HK-2 (cell line): ENCODE data around the gene CAV2.
"Not testable (repeated sequence)": the region's sequence is repeated elsewhere in the genome, so short reads cannot be mapped to it uniquely, and the experiment has no call there.

Experiments used
- DNase-seq: peaks from one replicate; pipeline ENCODE4 v3.0.0-alpha.2; 2018; ENCODE audit not compliant: unreplicated experiment

The CAV2 gene, protein sequence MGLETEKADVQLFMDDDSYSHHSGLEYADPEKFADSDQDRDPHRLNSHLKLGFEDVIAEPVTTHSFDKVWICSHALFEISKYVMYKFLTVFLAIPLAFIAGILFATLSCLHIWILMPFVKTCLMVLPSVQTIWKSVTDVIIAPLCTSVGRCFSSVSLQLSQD

DNA sequence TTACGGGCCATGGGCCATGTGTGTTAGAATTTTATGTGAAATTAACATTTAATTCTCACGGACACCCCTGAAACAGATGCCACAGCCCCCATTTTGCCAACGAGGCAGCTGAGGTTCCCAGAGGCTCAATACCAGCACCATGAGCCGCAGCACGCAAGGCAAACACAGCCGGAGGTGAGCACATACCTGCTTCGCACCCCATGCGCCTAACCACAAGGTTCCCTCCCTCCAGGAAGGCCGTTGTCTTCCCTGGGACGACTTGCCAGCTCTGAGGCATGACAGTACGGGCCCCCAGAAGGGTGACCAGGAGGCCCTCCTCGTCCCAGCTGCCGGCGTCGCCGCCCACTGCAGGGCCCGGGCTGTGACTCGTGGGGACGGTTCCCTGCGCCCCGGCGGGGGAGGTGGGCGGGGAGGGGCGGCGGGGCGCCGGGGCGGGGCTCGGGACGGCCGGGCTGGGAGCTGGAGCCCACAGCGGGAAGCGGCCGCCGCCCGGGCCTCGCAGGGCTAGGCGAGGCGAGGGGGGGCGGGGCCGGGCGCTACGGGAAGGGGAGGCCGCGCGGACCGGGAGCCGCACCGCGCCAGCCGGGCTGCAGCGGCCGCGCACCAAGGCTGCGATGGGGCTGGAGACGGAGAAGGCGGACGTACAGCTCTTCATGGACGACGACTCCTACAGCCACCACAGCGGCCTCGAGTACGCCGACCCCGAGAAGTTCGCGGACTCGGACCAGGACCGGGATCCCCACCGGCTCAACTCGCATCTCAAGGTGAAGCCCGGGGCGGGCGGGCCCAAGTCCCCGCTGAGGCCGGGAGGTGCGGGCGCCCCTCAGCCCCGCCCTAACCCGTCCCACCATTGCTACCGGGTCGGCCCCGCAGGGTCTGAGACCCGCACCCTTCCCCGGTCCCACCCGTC, at the start of gene CAV2:
Gene CAV2, plus strand, starts transcription at position 571 of the 910 bp plus-strand sequence. Its CDS starts 44 bp downstream, at position 615.
- peak; percentile 88 for DNase-seq

DNA sequence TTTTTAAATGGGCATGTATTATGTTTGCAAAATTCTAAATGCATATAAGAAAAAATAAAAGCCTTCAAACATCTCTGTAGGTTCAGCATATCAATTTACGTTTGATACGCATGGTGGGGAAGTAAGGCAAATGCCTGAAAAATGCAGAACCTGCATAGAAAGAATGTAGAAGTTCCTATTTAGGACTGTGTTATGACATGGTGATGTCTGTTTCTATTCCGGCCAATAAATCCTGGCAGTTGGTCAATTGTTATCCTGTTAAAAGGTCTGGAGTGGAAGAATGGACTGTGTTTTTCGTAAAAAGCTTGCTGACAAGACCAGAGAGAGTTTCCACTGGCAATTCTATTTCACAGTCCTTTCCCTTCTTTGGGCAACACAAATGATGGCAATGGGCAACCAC, 49.6 kb upstream of the CAV2 start:
- no peak for DNase-seq

DNA sequence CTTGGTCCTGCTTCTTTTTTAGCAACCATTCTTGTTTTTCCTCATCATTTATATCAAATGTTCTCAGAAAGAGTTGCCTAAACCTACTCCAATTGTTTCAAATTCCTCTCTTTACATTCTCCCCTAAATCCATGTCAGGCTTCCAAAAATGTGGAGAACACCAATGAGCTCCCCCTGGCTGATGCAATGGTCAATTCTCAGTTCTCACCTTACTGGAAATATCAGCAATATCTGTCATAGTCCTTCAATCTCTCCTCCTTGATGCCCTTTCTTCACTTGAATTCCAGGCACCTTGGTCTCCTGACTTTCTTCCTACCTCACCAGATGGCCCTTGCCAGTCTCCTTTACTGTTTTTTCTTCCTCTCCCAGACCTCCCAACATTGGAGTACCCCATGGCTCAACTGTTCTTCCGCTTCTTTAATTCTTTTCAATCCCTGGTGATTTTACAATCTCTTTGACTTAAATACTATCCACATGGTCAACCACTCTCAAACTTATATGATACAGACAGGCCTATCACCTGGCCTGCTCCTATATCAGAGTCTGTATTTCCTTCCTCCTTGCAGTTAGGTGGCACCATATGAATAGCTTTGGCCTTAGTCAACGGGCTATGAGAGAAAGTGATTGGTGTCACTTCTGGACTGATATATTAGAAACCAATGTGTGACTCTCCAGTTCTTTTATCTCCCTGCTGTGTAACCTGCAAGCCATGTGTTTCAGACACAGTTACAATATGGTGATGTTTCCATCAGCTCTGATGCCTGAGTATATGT, 47.4 kb upstream of the CAV2 start:
- DNase-seq = no peak

DNA sequence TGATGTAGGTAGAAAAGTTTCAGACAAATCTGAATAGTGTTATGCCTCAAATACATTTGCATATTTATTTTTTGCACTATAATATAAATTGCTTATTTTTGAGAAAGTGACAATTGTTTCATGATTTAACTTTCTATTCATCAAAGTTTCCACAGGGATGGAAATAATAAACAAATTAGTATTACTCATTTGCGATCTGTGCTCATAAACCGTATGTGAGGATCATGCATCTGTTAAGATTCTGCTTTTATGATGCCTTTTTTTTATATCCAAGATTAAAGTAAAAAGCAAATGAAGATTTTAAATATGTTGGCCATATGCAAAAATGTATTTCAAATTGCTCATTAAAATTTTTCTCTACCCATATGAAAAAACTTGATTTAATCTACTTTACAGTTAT, 45.2 kb upstream of the CAV2 start:
- DNase-seq = no peak

DNA sequence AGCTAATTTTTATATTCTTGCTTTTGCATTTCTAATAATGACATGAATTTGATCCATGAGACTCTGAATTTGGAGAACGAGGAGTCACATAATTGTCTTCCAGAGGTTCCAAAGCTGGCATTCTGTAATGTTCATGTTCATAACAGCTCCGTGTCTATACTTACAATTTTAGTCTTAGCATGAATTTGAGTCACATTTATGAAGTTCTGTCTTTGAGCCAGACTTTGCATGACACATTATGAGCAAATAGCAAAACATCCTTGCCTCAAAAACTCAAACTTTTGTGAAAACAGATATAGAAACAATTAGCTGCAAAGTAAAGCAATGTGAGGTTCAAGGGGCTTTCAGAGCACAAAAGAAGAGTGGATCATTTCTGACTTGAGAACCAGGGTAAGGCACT, 44.5 kb upstream of the CAV2 start:
- no peak for DNase-seq

DNA sequence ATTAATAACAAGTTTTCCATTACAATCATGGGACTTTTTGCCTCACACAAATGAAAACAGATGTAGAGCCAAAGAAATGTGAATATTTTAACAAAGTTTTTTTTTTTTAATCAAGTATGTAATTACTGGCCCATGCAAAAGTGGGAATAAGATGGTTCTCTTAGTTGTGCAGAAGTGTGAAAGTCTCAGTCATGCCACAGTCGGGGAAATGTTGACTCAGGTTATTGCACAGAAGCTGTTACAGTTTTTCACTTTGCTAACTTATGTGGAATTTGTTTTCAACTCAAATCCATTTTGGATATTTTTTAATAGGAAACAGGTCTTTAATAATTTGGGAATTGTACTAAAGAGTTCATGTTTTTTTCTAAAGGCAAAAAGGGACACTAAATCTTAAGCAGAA, 44.0 kb upstream of the CAV2 start:
- no peak for DNase-seq

DNA sequence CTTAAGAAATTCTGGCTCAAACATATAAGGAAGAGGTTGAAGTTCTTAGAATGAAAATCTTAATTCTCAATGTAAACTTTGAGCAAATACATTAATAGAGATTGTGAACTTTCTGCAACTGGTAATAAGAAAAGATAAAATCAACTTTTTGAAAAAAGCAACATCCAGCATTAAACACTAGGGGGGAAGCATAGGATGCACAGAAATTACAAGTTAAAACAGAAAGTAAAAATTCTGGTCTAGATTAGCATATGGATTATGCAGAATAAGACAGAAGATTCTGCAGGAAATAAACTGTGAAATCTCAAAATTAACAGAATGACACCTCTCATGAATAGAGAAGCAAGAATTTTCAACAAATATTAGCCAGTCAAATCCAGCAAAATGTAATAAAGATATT, 38.0 kb upstream of the CAV2 start:
- no peak for DNase-seq

DNA sequence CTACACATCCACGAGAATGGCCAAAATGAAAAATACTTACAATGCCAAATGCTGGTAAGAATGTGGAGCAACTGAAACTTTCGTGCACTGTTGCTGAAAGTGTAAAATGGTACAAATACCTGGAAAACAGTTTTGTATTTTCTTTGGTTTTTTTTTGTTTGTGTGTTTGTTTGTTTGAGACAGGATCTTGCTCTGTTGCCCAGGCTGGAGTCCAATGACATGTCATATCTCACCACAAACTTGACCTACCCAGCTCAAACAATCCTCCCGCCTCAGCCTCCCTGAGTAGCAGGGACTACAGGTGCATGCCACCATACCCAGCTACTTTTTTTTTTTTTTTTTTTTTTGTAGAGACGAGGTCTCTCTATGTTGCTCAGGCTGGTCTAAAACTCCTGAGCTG, 35.6 kb upstream of the CAV2 start:
- no peak for DNase-seq

DNA sequence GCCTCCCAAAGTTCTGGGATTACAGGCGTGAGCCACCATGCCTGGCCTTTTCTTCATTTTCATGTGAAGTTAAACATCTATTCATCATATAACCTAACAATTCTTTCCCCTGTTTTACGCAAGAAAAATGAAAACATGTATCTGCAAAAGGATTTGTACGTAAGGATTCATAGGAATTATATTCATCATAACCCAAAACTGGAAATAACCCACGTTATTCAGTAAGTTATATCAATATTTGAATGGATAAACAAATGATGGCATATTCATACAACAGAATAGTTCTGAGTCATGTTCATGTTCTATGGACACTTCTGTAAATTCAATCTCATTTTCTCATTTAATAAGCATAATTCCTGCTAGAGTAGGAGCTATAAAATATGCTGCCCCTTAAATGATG, 35.2 kb upstream of the CAV2 start:
- no peak for DNase-seq

DNA sequence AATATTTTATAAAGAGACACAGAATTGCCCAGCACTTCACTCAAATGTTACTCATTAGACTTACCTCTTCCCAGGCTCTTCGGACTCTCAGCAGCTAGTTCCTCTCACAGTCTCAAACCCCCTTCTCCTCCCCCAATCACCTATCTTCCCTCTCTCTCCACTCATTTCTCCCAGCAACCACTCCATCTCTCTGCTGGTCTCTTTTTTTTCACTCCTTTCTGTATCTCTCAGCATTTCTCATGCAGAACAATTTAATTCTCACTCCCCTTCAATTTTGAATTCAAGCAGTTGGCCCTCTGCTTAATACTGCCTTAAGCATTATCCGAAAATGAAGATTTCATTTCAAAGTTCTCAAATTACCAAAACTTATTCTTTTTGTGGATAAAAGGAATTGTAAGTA, 34.4 kb upstream of the CAV2 start:
- DNase-seq = no peak

DNA sequence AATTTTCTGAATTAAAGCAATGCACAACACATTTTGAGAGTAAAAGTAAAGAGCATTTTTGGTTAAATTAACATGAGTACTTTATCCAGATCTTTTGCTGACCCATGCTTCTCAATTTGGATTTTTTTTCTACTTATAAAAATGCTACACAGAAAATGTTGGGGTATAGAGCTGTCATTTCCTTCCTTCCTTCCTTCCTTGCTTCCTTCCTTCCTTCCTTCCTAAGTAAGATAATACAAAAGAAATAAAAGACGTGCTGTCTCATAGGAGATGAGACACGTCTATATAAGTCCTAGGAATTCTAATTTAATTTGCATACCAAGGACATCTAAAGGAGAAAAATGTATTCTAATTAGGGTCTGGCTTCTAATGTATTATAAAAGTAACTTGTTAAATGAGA, 31.0 kb upstream of the CAV2 start:
- no peak for DNase-seq

DNA sequence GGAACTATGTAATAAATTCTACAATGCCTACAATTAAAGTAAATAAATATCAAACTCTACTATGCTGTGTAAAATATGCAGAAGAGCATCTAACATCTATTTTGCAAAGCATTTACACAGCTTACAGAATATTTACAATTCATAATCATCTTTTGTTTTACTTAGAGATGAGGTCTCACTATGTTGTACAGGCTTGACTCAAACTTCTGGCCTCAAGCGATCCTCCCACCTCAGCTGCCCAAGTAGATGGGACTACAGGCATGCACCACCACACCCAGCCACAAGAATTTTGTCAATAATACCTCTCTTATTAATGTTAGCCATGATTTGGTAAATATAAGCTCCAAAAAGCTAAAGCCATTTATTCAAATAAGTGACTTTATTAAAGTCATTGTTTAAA, 21.9 kb upstream of the CAV2 start:
- no peak for DNase-seq

DNA sequence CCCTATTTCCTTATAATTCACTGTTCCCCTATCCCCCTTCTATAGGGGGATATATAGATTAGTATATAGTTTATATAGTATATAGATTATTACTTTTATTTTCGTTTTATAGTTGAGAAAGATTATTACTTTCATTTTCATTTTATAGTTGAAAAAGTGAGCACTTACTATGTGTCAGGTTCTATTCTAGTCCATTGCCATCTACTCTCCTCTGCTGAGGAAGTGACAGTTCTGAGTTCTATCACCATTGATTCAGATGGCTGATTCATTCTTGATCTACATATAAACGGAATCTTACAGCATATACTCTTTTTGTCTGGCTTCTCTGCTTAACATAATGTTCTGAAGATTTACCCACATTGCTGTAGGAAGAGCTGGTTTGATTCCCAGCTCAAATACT, 20.7 kb upstream of the CAV2 start:
- DNase-seq = no peak

DNA sequence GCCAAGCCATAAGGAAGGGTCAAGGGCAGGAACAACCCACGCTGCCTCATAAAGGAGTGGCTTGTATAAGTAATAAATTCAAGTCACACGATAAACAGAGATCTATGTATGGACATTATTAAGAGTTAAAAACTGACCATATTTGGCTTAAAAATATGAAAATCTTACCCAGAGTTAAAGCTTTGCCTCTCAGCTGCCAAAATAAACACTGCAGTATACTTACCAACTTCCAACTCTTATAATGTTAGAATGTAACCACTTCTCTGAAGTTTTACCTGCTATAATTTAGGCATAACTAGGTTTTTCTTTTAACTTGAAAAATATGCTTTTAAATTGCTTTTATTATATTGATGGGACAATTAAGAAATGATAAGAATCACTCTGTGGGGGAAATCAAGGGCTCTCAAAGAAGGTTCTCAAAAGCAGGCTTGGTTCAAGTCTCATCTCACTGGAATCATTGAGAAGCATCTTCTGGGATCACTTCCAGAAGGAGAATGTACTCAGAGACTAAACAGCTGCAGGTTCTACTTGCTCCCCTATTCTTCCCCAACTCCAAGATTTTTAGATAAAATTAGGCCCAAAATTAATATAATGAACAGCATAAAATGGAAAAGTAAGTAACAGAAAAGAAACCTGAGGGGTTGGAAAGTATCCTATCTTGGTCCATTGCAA, 16.1 kb upstream of the CAV2 start:
- DNase-seq = no peak

DNA sequence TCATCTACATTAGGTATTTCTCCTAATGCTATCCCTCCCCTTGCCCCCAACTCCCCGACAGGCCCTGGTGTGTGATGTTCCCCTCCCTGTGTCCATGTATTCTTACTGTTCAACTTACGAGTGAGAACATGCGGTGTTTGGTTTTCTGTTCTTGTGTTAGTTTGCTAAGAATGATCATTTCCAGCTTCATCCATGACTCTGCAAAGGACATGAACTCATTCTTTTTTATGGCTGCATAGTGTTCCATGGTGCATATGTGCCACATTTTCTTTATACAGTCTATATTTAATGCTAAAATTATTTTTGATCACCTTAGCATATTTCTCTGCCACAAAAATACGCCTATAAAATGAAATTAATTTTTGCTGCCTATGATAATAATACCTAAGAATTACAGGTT, 15.1 kb upstream of the CAV2 start:
- not testable (repeated sequence) for DNase-seq

DNA sequence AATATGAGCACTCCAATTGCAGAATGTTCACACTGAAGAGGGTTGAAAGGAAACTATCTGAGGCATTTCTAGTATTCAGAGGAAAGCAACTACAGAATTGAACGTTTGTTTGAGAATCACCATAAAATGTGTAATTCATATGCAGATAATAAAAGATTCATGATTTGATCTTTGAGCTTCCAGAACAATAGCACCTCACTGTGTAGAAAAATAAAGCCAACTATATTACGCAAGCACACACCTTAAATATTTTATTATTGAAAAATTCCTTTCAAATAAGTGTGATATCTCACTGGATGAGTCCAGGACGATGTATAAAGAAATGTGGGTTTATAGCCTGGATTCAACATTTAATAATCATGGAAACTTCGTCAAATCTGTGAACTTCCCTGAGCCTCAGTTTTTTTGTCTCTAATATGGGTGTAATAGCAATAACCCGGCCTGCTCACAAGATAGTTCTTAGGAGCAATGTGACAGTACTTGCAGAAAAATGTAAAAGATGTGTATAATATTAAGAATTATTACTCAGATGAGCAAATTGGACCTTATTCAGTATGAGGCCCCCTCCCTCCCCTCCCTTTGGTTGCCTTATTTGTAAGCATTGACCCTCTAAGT, 11.5 kb upstream of the CAV2 start:
- DNase-seq = no peak

DNA sequence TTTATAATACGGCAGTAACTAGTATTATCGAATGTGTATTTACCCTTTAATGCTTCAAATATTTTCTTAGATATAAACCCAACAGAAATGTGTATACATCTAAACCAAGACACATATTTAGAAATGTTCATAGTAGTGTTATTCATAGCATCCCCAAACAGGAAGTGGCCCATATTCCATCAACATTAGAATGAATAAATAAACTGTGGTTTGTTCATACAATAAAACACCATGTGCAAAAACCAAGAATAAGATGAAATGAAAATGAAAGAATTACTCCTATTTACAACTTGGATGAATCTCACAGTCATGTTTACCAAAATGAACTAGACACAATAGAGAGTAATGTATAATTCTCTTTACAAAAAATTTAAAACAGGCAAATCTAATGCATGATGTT, 9.2 kb upstream of the CAV2 start:
- no peak for DNase-seq

DNA sequence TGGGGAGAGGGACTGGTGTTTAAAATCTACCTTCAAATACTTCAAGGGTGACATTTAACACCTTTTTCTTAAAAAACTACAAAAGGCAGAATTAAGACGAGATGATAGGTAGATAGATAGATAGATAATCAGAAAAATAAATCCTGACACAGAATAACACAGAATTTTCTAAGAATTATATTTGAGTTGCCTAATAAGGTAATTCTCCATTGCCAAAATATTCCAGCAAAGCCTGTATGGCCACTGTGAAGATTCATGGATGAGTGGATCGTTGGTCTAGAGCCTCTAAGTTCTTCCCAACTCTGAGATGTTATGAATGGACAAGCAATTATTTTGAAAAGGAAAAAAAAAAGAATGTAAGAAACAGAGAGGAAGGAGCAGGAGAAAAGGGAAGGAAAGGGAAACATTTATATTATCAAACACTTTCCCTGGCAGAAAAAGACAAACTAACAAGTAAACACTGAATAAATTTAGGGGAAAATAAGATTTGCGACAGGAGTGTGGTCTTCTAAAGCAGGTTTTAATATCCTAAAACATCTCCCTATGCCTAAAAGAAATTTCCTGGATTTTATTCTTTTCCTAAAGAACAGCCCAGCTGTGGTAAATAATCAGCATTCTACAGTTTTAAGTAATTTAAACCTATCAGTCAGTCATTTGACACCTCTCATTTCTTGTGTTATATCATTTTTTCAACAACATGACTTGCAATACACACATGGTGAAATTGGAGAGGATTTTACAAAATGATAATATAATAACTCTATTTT, 7.5 kb upstream of the CAV2 start:
- DNase-seq = no peak

DNA sequence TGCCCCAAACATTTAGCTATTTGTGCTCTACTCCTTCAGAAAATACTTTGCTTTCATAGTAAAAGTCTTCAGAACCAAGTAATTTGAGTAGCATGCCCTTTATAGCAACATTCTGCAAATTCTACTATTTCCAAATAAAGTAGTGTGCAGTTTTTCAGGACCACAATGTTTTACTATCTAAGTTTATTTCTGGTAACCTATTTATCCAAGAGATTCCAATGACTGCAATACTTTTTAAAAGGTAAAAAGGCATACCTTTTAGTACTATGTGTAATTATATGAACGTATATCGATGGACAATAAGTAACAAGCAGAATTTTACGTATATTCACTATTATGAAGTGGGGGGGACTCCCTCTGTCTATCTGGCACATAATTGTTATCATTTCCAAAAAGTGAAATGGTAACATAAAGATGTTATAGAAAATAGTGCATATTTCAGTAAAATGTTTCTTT, 6.9 kb upstream of the CAV2 start:
- no peak for DNase-seq

DNA sequence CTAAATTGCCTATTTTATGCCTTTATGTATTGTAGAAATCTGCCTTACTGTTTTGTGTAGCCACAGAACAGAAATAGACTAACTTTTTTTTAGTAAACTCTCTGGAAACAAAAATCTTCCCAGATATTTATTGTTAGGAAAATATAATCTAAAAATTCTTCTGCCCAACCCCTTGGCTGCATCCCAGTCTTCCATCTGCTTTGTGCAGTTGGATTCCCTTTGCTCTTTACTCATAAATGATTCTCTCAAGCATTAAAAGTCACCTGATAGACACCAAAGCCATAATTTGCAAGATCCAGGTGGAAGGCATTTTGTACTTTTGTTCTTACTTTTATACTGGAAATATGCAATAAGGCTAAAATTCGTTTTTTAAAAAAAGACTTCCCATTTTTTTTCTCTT, 6.1 kb upstream of the CAV2 start:
- DNase-seq = no peak

DNA sequence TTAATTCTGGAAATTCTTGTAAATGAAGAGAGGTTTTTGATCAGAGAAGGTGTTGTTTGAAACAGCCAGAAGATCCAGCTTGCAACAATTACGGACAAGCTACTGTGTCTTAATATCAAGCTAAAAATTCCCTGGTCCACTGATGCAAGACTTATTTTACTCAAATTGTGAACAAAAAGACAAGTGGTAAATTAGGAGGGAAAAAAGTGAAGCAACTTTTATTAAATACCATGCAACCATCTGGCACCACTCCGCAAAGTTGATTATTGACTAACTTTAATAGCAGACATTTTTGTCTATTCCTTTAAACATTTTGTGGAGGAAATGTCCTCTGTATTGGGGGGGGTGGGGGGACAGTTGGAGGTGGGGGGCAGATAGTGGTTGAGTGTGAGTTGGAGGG, 5.1 kb upstream of the CAV2 start:
- DNase-seq = no peak
